Right cardiac atrium (tissue), 5 donors: Measurements from ENCODE around the gene PPP1R11. TPM values are rescaled to one million over a fixed set of nuclear protein-coding genes. Genes with fewer than 3 reads are reported as not detected.
A peak's percentile ranks its signal among the peaks of the same experiment; 100 is the strongest.

Experiments used
- ATAC-seq, 2 donors: fragments of 200-7000 bp; cut with Tn5 transposase; one replicate each; pipeline versions ENCODE4 v1.8.0 to v1.9.1; 2020; ENCODE audit warnings: moderate library complexity in 2 of 2, mild to moderate bottlenecking in 1 of 2
- DNase-seq, 3 donors: peaks; one replicate each; pipeline ENCODE4 v3.0.0-alpha.2; 2020
- H3K27ac ChIP-seq: one replicate; pipeline ENCODE4 v1.5.1; 2013; ENCODE audit warnings: mild to moderate bottlenecking, low read length, control low read depth, moderate library complexity
- H3K27me3 ChIP-seq: one replicate; pipeline ENCODE4 v1.6.1; 2013; ENCODE audit not compliant: control insufficient read depth, insufficient read depth
- H3K4me1 ChIP-seq: one replicate; pipeline ENCODE4 v1.6.1; 2013; ENCODE audit warnings: low read length; ENCODE audit not compliant: control insufficient read depth, insufficient read depth
- H3K4me3 ChIP-seq: one replicate; pipeline ENCODE4 v1.5.1; 2013; ENCODE audit warnings: low read length, control low read depth
- H3K9me3 ChIP-seq: one replicate; pipeline ENCODE4 v1.6.1; 2013; ENCODE audit warnings: low read length; ENCODE audit not compliant: control insufficient read depth
- WGBS: extraction: QIAGEN DNeasy Blood & Tissue Kit; methylation state at CpG from one replicate; pipeline ENCODE4 v1.1.7; 2013; 5-methylcytosine and 5-hydroxymethylcytosine counted together
- intact Hi-C, 4 donors: fragments of 100-400 bp; cut with DNase I; formaldehyde crosslinking; loops; one replicate each; pipeline versions ENCODE4 v1.11.0 to v1.14.0; 2022 to 2023
- polyA plus RNA-seq: library from polyadenylated mRNA; stranded (reverse); fragments of 200-250 nt; gene quantifications from one replicate; pipeline ENCODE4 v1.2.3, GENCODE V29; 2013
- total RNA-seq, 4 donors: library from RNA; stranded (reverse); fragmentation: NEBNext Ultra II Directional; extraction: Animal tissue kit (Norgen Biotek cat#: 25700); gene quantifications; one replicate each; pipeline ENCODE4 v1.2.1, GENCODE V29; 2021
- donor health status: healthy with polysubstance abuse.
- donor health status: DM: no; HTN: yes; CAD: no.
- donor health status: DM: no; HTN: no; CAD: no.
- donor health status: DM: no; HTN: yes; CAD: no; lungs with severe emphysema.
- donor health status: DM: yes; HTN: yes; CAD: no.

The PPP1R11 gene
- total and polyA plus RNA-seq, 5 donors: 50.3 to 59.3 (median 51.0) TPM

DNA sequence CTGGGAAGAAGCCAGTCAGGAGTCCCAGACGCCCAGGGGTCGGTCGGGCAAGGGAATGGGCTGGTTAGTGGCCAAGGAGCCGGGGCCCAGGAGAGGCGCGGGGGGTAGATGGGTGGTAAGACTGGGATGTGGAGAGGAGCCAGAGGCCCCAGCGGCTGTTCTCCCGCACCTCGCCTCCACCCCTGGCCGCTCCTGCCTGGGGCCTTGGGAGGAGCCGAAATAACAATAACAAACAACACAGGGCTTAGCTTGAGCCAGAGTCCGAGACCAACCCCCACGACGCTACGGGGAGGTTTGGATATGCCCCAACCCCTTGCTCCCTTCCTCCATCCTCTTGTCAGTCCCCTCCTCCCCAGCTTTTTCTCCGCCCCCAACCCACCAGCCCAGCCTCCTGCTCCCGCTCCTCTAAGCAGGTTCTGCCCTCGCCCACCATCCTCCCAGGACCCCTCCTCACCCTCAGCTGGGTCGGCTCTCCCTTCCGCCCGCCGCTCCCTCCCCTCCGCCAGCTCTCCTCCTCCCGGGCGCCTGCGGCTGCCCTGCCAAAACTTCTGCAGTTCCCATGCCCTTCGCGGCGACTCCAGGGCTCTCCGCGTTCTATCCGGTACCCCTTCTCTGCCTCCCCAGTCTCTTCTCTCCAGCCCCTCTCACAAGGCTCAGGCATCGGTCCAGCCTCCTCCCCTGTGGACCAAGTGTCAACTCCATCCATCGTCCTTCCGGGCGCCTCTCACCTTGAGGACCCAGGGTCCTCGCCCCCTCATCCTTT, 7.5 kb downstream of the PPP1R11 start:
- Histone ChIP-seq H3K4me1 (no peaks in the 10 kb centered on the region), H3K4me3 (peak overlapping the region; percentile 1), H3K27me3 (no peaks in the 10 kb centered on the region), H3K27ac (no peak overlapping the region), H3K9me3 (no peaks in the 10 kb centered on the region)
- WGBS: 5% methylated on average over 37 of the region's 37 CpGs
- ATAC-seq: peak in 1 of 2 donors; percentile 14
- intact Hi-C loops: no loop called here
- peak in 2 of 3 donors; percentile 41 to 50 for DNase-seq

DNA sequence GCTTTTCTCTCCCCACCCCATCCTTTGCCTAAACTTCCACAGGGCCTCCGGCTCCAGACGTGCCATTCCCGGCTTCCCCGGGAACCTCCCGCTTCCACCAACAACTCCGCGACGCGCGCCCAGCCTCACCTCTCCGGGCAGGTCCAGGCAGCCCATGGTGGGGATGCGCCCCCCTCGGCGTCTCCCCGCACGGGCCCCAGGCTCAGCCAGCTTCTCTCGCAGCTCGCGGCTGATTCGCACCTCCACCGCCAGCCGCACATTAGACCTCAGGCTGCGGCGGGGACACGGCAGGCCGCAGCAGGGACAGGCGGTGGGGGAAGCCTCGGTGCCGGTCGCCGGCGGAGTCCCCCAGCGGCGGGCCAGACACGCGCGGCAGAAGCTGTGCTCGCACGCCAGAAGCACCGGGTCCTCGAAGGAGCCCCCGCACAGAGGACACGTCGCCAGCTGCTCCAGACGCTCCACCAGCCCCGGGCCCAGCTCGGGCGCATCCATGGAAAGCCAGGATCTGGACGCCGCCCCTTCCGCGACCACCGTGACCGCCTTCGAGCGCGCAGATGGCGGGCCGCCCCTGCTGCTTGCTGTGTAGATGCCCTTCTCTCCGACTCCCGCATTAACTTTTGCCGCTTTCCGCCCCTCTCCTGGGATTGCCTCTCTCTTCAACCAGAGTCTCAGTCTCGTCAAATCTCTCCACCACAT, 8.2 kb downstream of the PPP1R11 start, which contains the start of gene RNF39:
Gene RNF39 (minus strand): TSS at position 676 of the 696 bp plus-strand sequence. CDS start 184 bp downstream, at position 492.
- H3K9me3 ChIP-seq: no peaks in the 10 kb centered on the region
- H3K27ac ChIP-seq: no peak within 1 kb of the TSS
- no peaks in the 10 kb centered on the region for H3K27me3 ChIP-seq
- DNase-seq: peak in 1 of 3 donors; percentile 49
- 2% methylated on average over 64 of the region's 64 CpGs for WGBS
- no peaks in the 10 kb centered on the region for H3K4me1 ChIP-seq
- H3K4me3 ChIP-seq: peak within 1 kb of the TSS; percentile 1
- no peak for ATAC-seq
- intact Hi-C loops: no loop called here

DNA sequence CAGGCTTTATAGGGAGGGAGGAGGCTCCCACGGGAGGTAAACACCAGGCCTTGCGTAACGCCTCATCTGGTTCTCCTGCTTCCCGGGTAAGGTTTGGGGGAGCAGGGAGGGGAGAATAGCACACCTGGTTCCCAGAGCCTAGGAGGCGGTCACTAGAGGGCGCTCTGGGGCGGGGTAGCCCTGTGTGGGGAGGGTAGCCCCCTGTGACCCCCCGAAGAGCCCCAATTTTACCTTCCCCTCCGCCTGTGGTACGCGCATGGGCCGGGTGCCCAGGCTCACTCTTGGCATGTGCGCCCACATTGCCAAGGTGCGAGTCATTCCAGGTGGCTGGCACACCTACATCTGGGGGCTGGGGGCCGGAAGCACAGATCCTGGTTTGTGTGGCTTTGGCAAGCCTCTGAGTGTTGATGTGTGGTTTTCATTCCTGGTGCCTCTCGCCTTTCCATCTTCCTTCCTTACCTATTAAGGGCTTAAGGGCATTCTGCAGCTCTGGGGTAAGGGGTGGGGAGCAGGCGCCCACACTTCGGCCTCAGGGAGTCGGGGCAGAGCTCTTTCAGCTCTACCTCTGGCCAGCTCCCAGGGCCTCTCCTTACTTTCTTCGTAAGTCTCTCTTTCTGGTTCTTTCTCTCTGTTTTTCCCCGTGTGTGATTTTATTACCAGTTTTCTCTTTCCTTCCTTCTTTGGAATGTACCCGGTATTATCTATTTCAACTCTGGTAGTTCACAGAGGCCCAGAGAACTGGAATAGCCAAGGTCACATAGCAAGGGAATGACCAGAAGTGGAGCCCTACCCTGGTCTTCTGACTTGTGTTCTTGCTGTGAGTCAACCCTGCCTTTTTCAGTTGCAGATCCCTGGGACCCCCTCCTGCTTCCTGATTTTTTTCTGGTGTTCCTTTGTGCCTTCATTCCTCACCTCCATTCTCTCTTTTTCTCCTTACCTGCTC, 9.1 kb downstream of the PPP1R11 start:
- DNase-seq: peak in 2 of 3 donors; percentile 47 to 58
- no peak overlapping the region for H3K27ac ChIP-seq
- H3K4me1 ChIP-seq: no peaks in the 10 kb centered on the region
- no peak overlapping the region for H3K4me3 ChIP-seq
- intact Hi-C loops: no loop called here
- peak in 1 of 2 donors; percentile 7 for ATAC-seq
- H3K27me3 ChIP-seq: no peaks in the 10 kb centered on the region
- 28% methylated on average over 22 of the region's 22 CpGs for WGBS
- H3K9me3 ChIP-seq: no peaks in the 10 kb centered on the region

DNA sequence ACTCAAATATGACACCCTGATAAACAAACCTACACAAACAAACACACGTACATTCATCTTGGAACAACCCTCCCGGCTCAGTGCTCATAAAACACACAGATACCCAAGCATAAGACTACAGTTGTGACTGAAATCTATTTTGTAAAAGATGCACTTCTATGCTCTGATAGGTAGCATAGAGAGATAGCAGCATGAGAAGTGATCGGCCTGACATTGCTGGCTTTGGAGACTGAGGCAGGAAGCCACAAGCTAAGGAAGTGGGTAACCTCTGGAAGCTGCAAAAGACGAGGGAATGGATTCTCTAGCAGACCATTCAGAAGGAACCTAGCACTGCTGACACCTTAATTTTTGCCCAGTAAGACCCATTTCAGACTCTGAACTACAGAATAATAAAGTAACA, 10.2 kb downstream of the PPP1R11 start:
- intact Hi-C loops: no loop called here
- H3K27ac ChIP-seq: no peak overlapping the region
- no peaks in the 10 kb centered on the region for H3K27me3 ChIP-seq
- H3K4me3 ChIP-seq: no peak overlapping the region
- WGBS: 59% methylated on average over 4 of the region's 4 CpGs
- no peaks in the 10 kb centered on the region for H3K9me3 ChIP-seq
- no peaks in the 10 kb centered on the region for H3K4me1 ChIP-seq
- ATAC-seq (no peak), DNase-seq (no peak)

DNA sequence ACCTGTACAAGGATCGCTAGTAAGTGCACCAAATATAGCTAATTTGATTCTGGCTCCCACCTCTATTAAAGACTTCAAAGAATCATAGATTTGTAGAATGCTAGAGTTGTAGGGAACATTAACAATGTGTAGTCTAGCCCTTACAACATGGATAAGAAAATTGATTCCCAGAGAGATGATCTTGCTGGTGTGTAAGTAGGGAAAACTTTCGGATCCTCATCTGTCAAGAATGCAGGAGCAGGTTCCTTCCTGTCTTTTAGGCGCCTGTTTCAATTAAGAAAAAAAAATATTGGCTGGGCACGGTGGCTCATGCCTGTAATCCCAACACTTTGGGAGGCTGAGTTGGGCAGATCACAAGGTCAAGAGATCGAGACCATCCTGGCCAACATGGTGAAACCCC, 20.9 kb downstream of the PPP1R11 start:
- Histone ChIP-seq H3K4me1 (no peaks in the 10 kb centered on the region), H3K9me3 (no peaks in the 10 kb centered on the region), H3K4me3 (no peak overlapping the region), H3K27me3 (no peaks in the 10 kb centered on the region), H3K27ac (no peak overlapping the region)
- intact Hi-C loops: no loop called here
- DNase-seq (no peak), ATAC-seq (no peak)
- WGBS: 72% methylated on average over 5 of the region's 5 CpGs

DNA sequence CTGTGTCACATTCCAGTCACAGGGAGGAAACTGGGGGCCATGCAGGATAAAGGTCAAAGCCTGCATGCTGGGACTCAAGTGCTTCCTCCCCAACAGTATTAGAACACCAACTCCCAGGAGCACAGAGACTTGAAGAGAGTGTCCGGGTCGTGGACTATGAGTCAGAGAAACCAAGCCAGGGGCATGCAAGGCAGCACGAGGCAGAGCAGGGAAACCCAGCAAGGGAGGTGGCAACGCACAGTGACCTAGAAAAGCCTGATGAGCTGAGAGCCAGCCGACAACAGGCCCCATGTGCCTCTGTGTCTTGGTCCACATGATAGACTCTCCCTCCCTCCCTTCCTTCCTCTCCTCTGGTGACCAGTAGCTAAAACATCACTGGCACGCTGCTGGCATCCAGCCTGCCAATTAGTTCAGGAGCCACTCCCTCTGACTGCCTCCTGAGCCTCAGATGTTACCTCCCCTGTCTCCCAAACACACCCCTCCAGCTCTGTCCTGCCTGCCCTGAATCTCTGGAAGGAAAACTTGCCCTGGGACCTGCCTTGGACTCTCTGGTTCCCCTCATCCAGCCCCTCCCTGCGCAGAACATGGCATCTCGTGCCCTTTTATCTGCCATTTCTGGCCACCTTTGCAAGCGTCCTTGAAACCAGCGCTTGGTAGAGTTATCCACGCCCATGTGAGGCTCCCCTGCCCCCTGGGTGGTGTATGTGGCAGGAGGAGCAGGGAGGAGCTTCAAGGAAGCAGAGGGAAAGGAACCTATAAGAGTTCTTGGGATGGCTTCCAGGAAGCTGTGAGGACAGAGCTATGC, 24.8 kb downstream of the PPP1R11 start:
- no peaks in the 10 kb centered on the region for H3K27me3 ChIP-seq
- ATAC-seq (peak; percentile 48 to 59), DNase-seq (peak in 1 of 3 donors; percentile 51)

DNA sequence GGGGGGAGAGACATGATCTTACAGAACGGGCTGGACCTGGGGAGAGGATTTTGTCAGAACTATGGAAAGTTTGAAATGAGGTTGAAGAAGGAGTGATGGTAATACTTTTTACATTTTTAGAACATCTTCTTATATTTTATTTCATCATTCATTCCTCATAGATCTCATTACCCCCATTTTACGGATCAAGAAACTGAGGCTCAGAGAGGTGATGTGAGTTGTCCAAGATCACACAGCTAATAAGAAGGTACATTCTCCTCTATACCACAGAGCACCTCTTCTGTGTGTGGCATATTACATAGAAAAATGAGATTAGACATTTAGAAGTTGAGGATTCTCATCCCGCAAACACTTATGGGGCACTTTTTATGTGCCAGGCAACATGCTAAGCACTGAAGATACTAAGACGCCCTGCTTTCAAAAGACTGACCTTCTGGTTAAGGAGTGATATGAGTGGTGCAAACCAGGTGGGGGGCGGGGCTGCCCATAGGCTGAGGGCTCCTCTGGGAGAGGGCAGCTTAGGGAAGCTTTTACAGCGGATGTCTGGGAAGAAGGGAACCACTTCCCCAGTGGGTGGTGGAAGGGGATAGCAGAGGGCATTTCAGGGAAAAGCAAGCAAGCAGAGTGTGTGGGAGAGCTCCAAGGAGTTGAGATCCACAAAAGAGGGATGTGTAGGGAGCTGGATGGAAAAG, 26.0 kb downstream of the PPP1R11 start:
- intact Hi-C loops: no loop called here
- Histone ChIP-seq H3K27me3 (no peaks in the 10 kb centered on the region), H3K27ac (no peak overlapping the region), H3K4me1 (no peaks in the 10 kb centered on the region), H3K9me3 (no peaks in the 10 kb centered on the region), H3K4me3 (no peak overlapping the region)
- 69% methylated on average over 6 of the region's 6 CpGs for WGBS
- DNase-seq (no peak), ATAC-seq (no peak)

More for the DNA sequence above, 24.8 kb downstream of the PPP1R11 start:
- Histone ChIP-seq H3K9me3 (no peaks in the 10 kb centered on the region), H3K27ac (no peak overlapping the region), H3K4me3 (no peak overlapping the region), H3K4me1 (no peaks in the 10 kb centered on the region)
- intact Hi-C loops: no loop called here
- 43% methylated on average over 11 of the region's 11 CpGs for WGBS

DNA sequence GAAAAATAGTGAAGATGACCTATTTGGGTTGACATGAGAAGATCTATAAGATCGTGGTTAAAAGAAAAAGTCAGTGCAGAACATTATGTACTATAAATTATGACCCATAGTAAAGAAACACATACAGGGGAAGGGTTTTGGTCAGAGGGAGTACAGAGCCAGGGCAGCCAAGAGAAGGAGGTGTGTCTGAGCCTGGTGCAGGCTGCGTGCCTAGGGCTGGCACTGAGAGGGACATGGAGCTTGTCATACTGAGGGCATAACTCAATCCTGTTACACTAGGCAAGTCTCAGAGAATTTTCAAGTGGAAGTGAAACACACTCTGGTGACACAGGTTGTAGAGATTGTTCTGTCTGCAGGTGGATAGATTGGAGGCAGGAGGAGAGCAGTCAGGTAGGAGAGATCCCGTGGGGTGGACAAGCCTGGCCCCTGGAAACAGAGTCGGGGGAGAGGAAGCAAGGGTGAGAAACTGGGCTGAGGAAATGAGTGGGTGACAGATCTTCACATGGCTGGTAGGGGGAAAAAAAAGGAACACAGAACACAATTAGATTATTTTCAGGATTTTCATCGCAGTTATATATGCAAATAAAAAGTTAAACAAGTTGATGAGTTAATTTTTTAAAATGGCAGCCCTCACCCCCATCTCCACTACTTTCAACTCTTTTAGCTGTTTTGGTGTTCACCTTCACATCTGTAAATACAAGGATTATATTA, 27.1 kb downstream of the PPP1R11 start:
- no peak for DNase-seq
- H3K27ac ChIP-seq: no peak overlapping the region
- no peak for ATAC-seq
- 74% methylated on average over 5 of the region's 5 CpGs for WGBS
- intact Hi-C loops: no loop called here
- no peaks in the 10 kb centered on the region for H3K4me1 ChIP-seq
- H3K27me3 ChIP-seq: no peaks in the 10 kb centered on the region
- H3K4me3 ChIP-seq: no peak overlapping the region
- no peaks in the 10 kb centered on the region for H3K9me3 ChIP-seq

DNA sequence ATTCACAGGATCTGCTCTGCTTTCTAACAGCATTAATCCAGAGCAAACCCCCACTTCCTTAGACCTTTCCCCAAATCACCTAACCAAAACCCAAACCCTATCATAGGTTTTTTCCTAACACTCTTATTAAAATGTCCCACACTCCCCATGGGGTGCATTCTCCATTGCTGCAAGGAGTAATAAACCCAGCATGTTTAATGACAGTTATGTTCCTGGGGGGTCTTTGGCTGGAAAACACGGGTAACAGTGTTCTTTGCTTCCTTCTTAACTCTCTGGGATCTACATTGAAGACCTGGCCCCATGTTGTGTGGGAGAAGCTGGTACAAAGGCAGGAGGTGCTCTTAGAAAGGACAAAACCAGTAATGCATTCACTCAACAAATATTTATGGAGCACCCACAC, 29.8 kb downstream of the PPP1R11 start:
- Histone ChIP-seq H3K27me3 (no peaks in the 10 kb centered on the region), H3K4me3 (no peak overlapping the region), H3K9me3 (no peaks in the 10 kb centered on the region), H3K27ac (no peak overlapping the region), H3K4me1 (peaks cover 2% of the 10 kb centered on the region)
- DNase-seq: no peak
- 48% methylated on average over 1 of the region's 1 CpG for WGBS
- intact Hi-C loops: no loop called here
- no peak for ATAC-seq
